PFSK-1 (cell line): ENCODE results near the gene WDR17.

Experiments used
- FOXP2 ChIP-seq: optimal IDR thresholded peaks from 2 replicates; pipeline ENCODE3; 2011; ENCODE audit warnings: borderline replicate concordance, control low read depth, inconsistent platforms; ENCODE audit not compliant: insufficient read depth; ENCODE audit errors: extremely low read length, extremely low read depth
- POLR2AphosphoS5 ChIP-seq: IDR thresholded peaks from 2 replicates; pipeline ENCODE4 v1.6.1; 2012; ENCODE audit warnings: low read depth, mild to moderate bottlenecking, control low read depth, low read length, moderate library complexity
- REST ChIP-seq, 2 experiments: IDR thresholded peaks; 2 replicates each; pipeline versions ENCODE4 v1.6.1 to v1.8.0; 2011 to 2012; ENCODE audit warnings: low read depth in 2 of 2, low read length in 2 of 2, control low read depth in 1 of 2, inconsistent platforms in 1 of 2, mild to moderate bottlenecking in 1 of 2, moderate library complexity in 1 of 2; ENCODE audit not compliant: insufficient read depth in 1 of 2
- SIN3A ChIP-seq: IDR thresholded peaks from 2 replicates; pipeline ENCODE4 v1.6.1; 2012; ENCODE audit warnings: mild to moderate bottlenecking, low read length, moderate library complexity, borderline replicate concordance; ENCODE audit not compliant: insufficient read depth
- TAF1 ChIP-seq: IDR thresholded peaks from 2 replicates; pipeline ENCODE4 v1.6.1; 2012; ENCODE audit warnings: low read length, control low read depth, borderline replicate concordance; ENCODE audit not compliant: insufficient read depth

The WDR17 gene

GRCh38 chr4:176223561-176223960, 157.9 kb downstream of the WDR17 start:
- TF ChIP-seq FOXP2 (no peak), REST (IDR thresholded peaks at IDR 0.05; ENCODE audit: insufficient read depth in 1 of 2, low read depth in 2 of 2, low read length in 2 of 2) (no peak), SIN3A (no peak), TAF1 (no peak), POLR2AphosphoS5 (no peak)

GRCh38 chr4:176226736-176227135, 161.1 kb downstream of the WDR17 start:
- TF ChIP-seq SIN3A, result no peak
- no peak for TF ChIP-seq FOXP2
- TF ChIP-seq POLR2AphosphoS5, result no peak
- no peak for TF ChIP-seq REST (IDR thresholded peaks at IDR 0.05; ENCODE audit: insufficient read depth in 1 of 2, low read depth in 2 of 2, low read length in 2 of 2)
- no peak for TF ChIP-seq TAF1

GRCh38 chr4:176229645-176230044, 164.0 kb downstream of the WDR17 start:
- TF ChIP-seq FOXP2 (no peak), TAF1 (no peak), POLR2AphosphoS5 (no peak)
